Mesenchymal stem cell (in vitro differentiated cells and primary cell): ENCODE data around the gene TPTE.
"Not testable (repeated sequence)": the region's sequence is repeated elsewhere in the genome, so short reads cannot be mapped to it uniquely, and the experiment has no call there.

Experiments
- DNase-seq: peaks from one replicate; pipeline ENCODE4 v3.0.0-alpha.2; 2013
- H2AFZ ChIP-seq: one replicate; pipeline ENCODE4 v1.6.1; 2013; ENCODE audit warnings: low read depth, mild to moderate bottlenecking, control low read depth, inconsistent platforms, low read length, moderate library complexity
- H2AK5ac ChIP-seq: 2 replicates; pipeline ENCODE4 v1.6.1; 2013; ENCODE audit warnings: low read length, moderate library complexity, mild to moderate bottlenecking, inconsistent platforms; ENCODE audit not compliant: severe bottlenecking
- H2BK120ac ChIP-seq: one replicate; pipeline ENCODE4 v1.6.1; 2013; ENCODE audit warnings: low read depth, mild to moderate bottlenecking, inconsistent platforms, low read length, moderate library complexity
- H2BK12ac ChIP-seq, 2 experiments: one replicate each; pipeline ENCODE4 v1.6.1; 2013; ENCODE audit warnings: inconsistent platforms in 2 of 2, low read length in 2 of 2, mild to moderate bottlenecking in 2 of 2, moderate library complexity in 2 of 2, control low read depth in 1 of 2
- H2BK15ac ChIP-seq: one replicate; pipeline ENCODE4 v1.6.1; 2013; ENCODE audit warnings: mild to moderate bottlenecking, low read depth, inconsistent platforms; ENCODE audit not compliant: poor library complexity, severe bottlenecking
- H2BK5ac ChIP-seq: 2 replicates; pipeline ENCODE4 v1.6.1; 2013; ENCODE audit warnings: low read depth, mild to moderate bottlenecking, low read length, control low read depth, inconsistent platforms; ENCODE audit not compliant: poor library complexity, severe bottlenecking
- H3K14ac ChIP-seq, 2 experiments: one replicate each; pipeline ENCODE4 v1.6.1; 2013; ENCODE audit warnings: inconsistent platforms in 2 of 2, low read length in 2 of 2, control low read depth in 1 of 2, mild to moderate bottlenecking in 1 of 2, moderate library complexity in 1 of 2
- H3K18ac ChIP-seq, 2 experiments: one replicate each; pipeline ENCODE4 v1.6.1; 2013; ENCODE audit warnings: inconsistent platforms in 2 of 2, low read length in 2 of 2, control low read depth in 1 of 2, low read depth in 1 of 2, mild to moderate bottlenecking in 1 of 2
- H3K23ac ChIP-seq, 2 experiments: one replicate each; pipeline ENCODE4 v1.6.1; 2013; ENCODE audit warnings: inconsistent platforms in 2 of 2, low read length in 2 of 2, mild to moderate bottlenecking in 2 of 2, moderate library complexity in 2 of 2, control low read depth in 1 of 2
- H3K27ac ChIP-seq: 2 replicates; pipeline ENCODE4 v1.5.1; 2013; ENCODE audit warnings: mild to moderate bottlenecking, moderate library complexity, low read length, control low read depth, inconsistent platforms; ENCODE audit not compliant: poor library complexity, severe bottlenecking
- H3K27me3 ChIP-seq, 2 experiments: 2 replicates each; pipeline versions ENCODE4 v1.6.1 to v1.7.0; 2013; ENCODE audit warnings: low read length in 2 of 2, mild to moderate bottlenecking in 2 of 2, moderate library complexity in 2 of 2, control low read depth in 1 of 2, inconsistent platforms in 1 of 2; ENCODE audit not compliant: control insufficient read depth in 1 of 2, insufficient read depth in 1 of 2
- H3K36me3 ChIP-seq, 2 experiments: 2 replicates each; pipeline versions ENCODE4 v1.6.1 to v1.7.0; 2013; ENCODE audit warnings: low read length in 2 of 2, control low read depth in 1 of 2, inconsistent platforms in 1 of 2, low read depth in 1 of 2, mild to moderate bottlenecking in 1 of 2; ENCODE audit not compliant: insufficient read depth in 2 of 2, control insufficient read depth in 1 of 2
- H3K4ac ChIP-seq, 2 experiments: one replicate each; pipeline ENCODE4 v1.6.1; 2013; ENCODE audit warnings: inconsistent platforms in 2 of 2, low read length in 2 of 2, mild to moderate bottlenecking in 2 of 2, moderate library complexity in 2 of 2, control low read depth in 1 of 2, low read depth in 1 of 2
- H3K4me1 ChIP-seq: 2 replicates; pipeline ENCODE4 v1.6.1; 2013; ENCODE audit warnings: low read depth, low read length, control low read depth; ENCODE audit not compliant: control insufficient read depth, insufficient read depth
- H3K4me2 ChIP-seq: 2 replicates; pipeline ENCODE4 v1.6.1; 2013; ENCODE audit warnings: low read length, mild to moderate bottlenecking, inconsistent platforms; ENCODE audit not compliant: poor library complexity, severe bottlenecking
- H3K4me3 ChIP-seq, 2 experiments: 2 replicates each; pipeline versions ENCODE4 v1.5.1 to v1.7.0; 2013; ENCODE audit warnings: low read length in 2 of 2, mild to moderate bottlenecking in 2 of 2, control low read depth in 1 of 2, low read depth in 1 of 2; ENCODE audit not compliant: insufficient read depth in 1 of 2
- H3K79me1 ChIP-seq: replicated peaks from 2 replicates; pipeline ENCODE4 v1.6.1; 2013; ENCODE audit warnings: mild to moderate bottlenecking, control low read depth, low read length, inconsistent platforms; ENCODE audit not compliant: poor library complexity, severe bottlenecking
- H3K9ac ChIP-seq: 2 replicates; pipeline ENCODE4 v1.7.0; 2013; ENCODE audit warnings: mild to moderate bottlenecking, low read length, moderate library complexity
- H3K9me3 ChIP-seq: 2 replicates; pipeline ENCODE4 v1.7.0; 2013; ENCODE audit warnings: mild to moderate bottlenecking, low read length; ENCODE audit not compliant: control insufficient read depth
- H4K8ac ChIP-seq: one replicate; pipeline ENCODE4 v1.6.1; 2013; ENCODE audit warnings: inconsistent platforms, mild to moderate bottlenecking, low read length, moderate library complexity
- H4K91ac ChIP-seq: one replicate; pipeline ENCODE4 v1.6.1; 2013; ENCODE audit warnings: mild to moderate bottlenecking, low read length, inconsistent platforms
- WGBS: methylation state at CpG from one replicate; pipeline ENCODE4 v1.1.7; 2013; ENCODE audit warnings: mixed read lengths; 5-methylcytosine and 5-hydroxymethylcytosine counted together

TPTE gene

DNA sequence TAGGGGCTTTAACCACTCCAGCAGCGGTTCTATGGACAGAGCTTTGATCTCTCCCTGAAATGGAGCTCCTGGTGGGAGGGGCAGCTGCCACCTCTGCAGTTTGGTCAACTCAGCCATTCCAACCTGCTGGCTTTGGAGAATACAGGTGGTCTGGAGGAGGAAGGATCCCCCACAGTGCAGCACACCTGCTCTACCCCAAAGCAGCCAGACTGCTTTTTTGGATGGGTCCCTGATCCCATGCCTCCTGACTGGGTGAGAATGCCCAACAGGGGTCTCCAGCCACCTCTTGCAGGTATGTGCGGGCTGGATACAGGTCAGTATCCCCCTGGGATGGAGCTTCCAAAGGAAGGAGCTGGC, 53.9 kb downstream of the TPTE start:
- WGBS, result 62% methylated on average over 2 of the region's 2 CpGs
- H3K27me3 ChIP-seq, result no peaks in the 10 kb centered on the region
- H4K8ac ChIP-seq, result no peak overlapping the region
- H3K4me2 ChIP-seq, result no peak overlapping the region
- no peaks in the 10 kb centered on the region for H3K79me1 ChIP-seq
- no peak overlapping the region for H2BK5ac ChIP-seq
- H2AFZ ChIP-seq, result no peak overlapping the region
- no peak overlapping the region for H2BK15ac ChIP-seq
- H3K9me3 ChIP-seq, result peaks cover 39% of the 10 kb centered on the region
- H3K4me1 ChIP-seq, result no peaks in the 10 kb centered on the region
- no peak overlapping the region for H4K91ac ChIP-seq
- H3K36me3 ChIP-seq, result no peaks in the 10 kb centered on the region
- no peak overlapping the region for H3K9ac ChIP-seq
- no peak overlapping the region for H2BK120ac ChIP-seq
- no peak overlapping the region for H3K23ac ChIP-seq
- H2AK5ac ChIP-seq, result no peak overlapping the region
- DNase-seq, result no peak
- no peak overlapping the region for H3K18ac ChIP-seq
- H3K4me3 ChIP-seq, result no peak overlapping the region
- no peak overlapping the region for H3K4ac ChIP-seq
- H2BK12ac ChIP-seq, result no peak overlapping the region
- H3K14ac ChIP-seq, result no peak overlapping the region
- no peak overlapping the region for H3K27ac ChIP-seq

GRCh38 chr21:10578910-10579309, 57.5 kb downstream of the TPTE start:
- H3K27me3 ChIP-seq, H2BK12ac ChIP-seq, H2AK5ac ChIP-seq, H3K23ac ChIP-seq, H3K14ac ChIP-seq, H3K79me1 ChIP-seq, H3K4me2 ChIP-seq, H3K4me3 ChIP-seq, H3K27ac ChIP-seq, H4K8ac ChIP-seq, H3K4ac ChIP-seq, H2BK120ac ChIP-seq, H2AFZ ChIP-seq, H4K91ac ChIP-seq, H3K18ac ChIP-seq, H3K9ac ChIP-seq, H2BK15ac ChIP-seq, H2BK5ac ChIP-seq, H3K36me3 ChIP-seq, H3K4me1 ChIP-seq, DNase-seq: not testable (repeated sequence)
- H3K9me3 ChIP-seq, result peaks cover 26% of the 10 kb centered on the region

GRCh38 chr21:10589115-10589514, 67.7 kb downstream of the TPTE start:
- not testable (repeated sequence) for H3K18ac ChIP-seq, H3K9me3 ChIP-seq, H3K4me3 ChIP-seq, H3K23ac ChIP-seq, H3K4ac ChIP-seq, H3K9ac ChIP-seq, H3K27ac ChIP-seq, H3K36me3 ChIP-seq, H3K14ac ChIP-seq, H3K4me1 ChIP-seq, H4K91ac ChIP-seq, H2BK12ac ChIP-seq, H2BK15ac ChIP-seq, H4K8ac ChIP-seq, H2AFZ ChIP-seq, H2BK5ac ChIP-seq, H3K27me3 ChIP-seq, DNase-seq, H2AK5ac ChIP-seq, H3K4me2 ChIP-seq, H3K79me1 ChIP-seq, H2BK120ac ChIP-seq
- no CpG with 5 or more reads among the region's 1 CpG for WGBS

DNA sequence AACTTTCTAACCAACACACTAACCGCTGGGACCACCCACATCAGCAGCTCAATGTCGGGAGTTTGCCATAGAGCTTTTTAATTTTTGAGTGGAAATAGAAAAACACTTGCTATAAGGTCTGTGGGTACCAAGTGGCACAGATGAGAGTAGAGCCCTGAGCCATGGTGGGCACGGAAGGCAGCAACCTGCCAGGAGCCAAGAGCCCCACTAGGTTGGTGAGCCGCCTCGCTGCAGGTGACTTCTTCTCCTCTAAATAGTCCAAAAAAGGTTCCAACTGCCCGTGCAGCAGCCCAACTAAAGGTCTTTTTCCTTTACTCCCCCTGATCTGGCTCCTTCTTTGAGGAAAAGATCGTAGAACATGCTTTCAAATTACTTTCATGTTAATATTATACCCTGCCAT, 85.7 kb downstream of the TPTE start:
- not testable (repeated sequence) for H2AFZ ChIP-seq, H3K9ac ChIP-seq, H3K4ac ChIP-seq, H3K27ac ChIP-seq, H2BK12ac ChIP-seq, H3K4me1 ChIP-seq, H3K14ac ChIP-seq, H3K36me3 ChIP-seq, H3K27me3 ChIP-seq, H2BK5ac ChIP-seq, H4K91ac ChIP-seq, H2BK120ac ChIP-seq, H3K4me2 ChIP-seq, H3K79me1 ChIP-seq, H2AK5ac ChIP-seq, DNase-seq, H2BK15ac ChIP-seq, H3K4me3 ChIP-seq, H3K23ac ChIP-seq, H3K18ac ChIP-seq, H4K8ac ChIP-seq
- peaks cover 26% of the 10 kb centered on the region for H3K9me3 ChIP-seq
- 62% methylated on average over 6 of the region's 7 CpGs for WGBS
